ENCODE data around the gene ZBTB49. TPM values are rescaled to one million over a fixed set of nuclear protein-coding genes. Genes with fewer than 3 reads are reported as not detected.
A peak's percentile ranks its signal among the peaks of the same experiment; 100 is the strongest.

ZBTB49 gene
- total RNA-seq, 1 donor from 2014 or later: 4.8 TPM

- H3K27me3 Mint-ChIP-seq (ENCODE audit: unreplicated experiment): peaks cover 2% of the 10 kb centered on the region
- peaks cover 4% of the 10 kb centered on the region for H3K4me1 Mint-ChIP-seq (ENCODE audit: low read depth, unreplicated experiment)
- DNase-seq: no peak
- TF ChIP-seq, protein P1, sequence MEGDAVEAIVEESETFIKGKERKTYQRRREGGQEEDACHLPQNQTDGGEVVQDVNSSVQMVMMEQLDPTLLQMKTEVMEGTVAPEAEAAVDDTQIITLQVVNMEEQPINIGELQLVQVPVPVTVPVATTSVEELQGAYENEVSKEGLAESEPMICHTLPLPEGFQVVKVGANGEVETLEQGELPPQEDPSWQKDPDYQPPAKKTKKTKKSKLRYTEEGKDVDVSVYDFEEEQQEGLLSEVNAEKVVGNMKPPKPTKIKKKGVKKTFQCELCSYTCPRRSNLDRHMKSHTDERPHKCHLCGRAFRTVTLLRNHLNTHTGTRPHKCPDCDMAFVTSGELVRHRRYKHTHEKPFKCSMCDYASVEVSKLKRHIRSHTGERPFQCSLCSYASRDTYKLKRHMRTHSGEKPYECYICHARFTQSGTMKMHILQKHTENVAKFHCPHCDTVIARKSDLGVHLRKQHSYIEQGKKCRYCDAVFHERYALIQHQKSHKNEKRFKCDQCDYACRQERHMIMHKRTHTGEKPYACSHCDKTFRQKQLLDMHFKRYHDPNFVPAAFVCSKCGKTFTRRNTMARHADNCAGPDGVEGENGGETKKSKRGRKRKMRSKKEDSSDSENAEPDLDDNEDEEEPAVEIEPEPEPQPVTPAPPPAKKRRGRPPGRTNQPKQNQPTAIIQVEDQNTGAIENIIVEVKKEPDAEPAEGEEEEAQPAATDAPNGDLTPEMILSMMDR (IDR thresholded peaks at IDR 0.05; ENCODE audit: partially characterized antibody, unreplicated experiment): no peak
- no peaks in the 10 kb centered on the region for H3K36me3 Mint-ChIP-seq (ENCODE audit: unreplicated experiment)
- H3K4me3 Mint-ChIP-seq (ENCODE audit: unreplicated experiment): no peak overlapping the region
- no peak overlapping the region for H3K27ac Mint-ChIP-seq (ENCODE audit: unreplicated experiment)
- no peaks in the 10 kb centered on the region for H3K9me3 Mint-ChIP-seq (ENCODE audit: unreplicated experiment)
Observed at GRCh38 chr4:4306920-4307319, 16.9 kb downstream of the ZBTB49 start.

DNA sequence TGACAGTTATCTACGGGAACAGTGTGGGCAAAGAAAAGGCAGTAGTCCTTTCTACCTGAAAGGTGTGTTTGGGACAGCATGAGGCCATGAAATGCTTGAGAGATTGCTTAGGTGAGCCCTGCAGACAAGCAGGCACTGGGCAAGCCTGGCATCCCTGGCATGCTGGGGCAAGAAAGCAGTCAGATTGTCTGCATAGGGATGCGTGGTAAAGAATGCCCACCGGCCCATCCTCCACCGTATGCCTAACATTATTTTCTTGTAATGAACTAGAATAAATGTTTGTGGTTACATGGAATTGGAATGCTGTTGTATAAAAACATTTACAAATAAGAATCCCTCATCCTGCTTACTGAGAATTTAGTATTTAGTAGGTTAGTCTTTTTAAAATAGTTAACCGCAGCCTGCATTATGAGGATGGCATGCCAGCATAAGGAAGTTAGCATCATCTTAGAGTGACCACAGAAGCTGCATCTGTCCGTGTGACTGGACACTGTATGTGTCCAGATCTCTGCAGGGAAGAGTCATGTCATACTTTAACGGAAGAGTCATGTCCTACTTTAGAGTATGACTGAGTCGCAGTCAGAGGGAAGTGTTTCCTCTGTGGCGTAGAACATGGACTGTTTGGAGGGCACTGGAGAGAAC is 18.9 kb downstream of the ZBTB49 start:
- no peak overlapping the region for H3K4me3 Mint-ChIP-seq (ENCODE audit: unreplicated experiment)
- no peak for DNase-seq
- H3K27ac Mint-ChIP-seq (ENCODE audit: unreplicated experiment): no peak overlapping the region
- peaks cover 3% of the 10 kb centered on the region for H3K27me3 Mint-ChIP-seq (ENCODE audit: unreplicated experiment)
- H3K36me3 Mint-ChIP-seq (ENCODE audit: unreplicated experiment): no peaks in the 10 kb centered on the region
- H3K9me3 Mint-ChIP-seq (ENCODE audit: unreplicated experiment): no peaks in the 10 kb centered on the region
- peaks cover 1% of the 10 kb centered on the region for H3K4me1 Mint-ChIP-seq (ENCODE audit: low read depth, unreplicated experiment)
- TF ChIP-seq, protein P1 (IDR thresholded peaks at IDR 0.05; ENCODE audit: partially characterized antibody, unreplicated experiment): no peak

- peaks cover 13% of the 10 kb centered on the region for H3K4me1 Mint-ChIP-seq (ENCODE audit: low read depth, unreplicated experiment)
- DNase-seq: no peak
Observed at GRCh38 chr4:4311193-4311592, 21.1 kb downstream of the ZBTB49 start.

DNA sequence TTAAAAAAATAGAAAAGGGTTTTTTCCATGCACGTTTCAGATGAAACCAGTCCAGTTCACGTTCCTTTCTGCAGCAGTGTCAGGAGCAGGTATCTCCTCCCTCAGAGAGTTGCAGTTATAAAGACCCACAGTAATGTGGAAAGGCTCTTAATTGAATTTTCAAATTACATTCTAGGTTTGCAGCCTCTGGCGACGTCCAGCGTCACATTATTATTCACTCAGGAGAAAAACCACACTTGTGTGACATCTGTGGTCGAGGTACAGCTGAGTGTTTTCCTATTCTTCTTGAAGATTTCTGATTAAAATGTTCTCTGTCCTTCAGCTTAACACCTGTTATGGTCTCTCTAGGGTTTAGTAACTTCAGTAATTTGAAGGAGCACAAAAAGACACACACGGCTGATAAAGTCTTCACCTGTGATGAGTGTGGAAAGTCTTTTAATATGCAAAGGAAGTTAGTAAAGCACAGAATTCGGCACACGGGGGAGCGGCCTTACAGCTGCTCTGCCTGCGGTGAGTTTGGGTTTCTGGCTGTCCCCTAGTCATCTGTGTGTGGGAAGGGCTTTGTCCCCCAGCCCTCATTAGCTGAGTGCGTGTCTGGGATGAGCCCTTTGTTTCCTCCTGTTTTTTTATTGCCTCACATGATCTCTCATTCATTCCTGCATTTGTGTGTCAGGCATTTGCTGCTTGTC is 25.6 kb downstream of the ZBTB49 start:
- no peaks in the 10 kb centered on the region for H3K36me3 Mint-ChIP-seq (ENCODE audit: unreplicated experiment)
- H3K9me3 Mint-ChIP-seq (ENCODE audit: unreplicated experiment): peaks cover 2% of the 10 kb centered on the region
- peaks cover 13% of the 10 kb centered on the region for H3K4me1 Mint-ChIP-seq (ENCODE audit: low read depth, unreplicated experiment)
- peak overlapping the region; percentile 6 for H3K4me3 Mint-ChIP-seq (ENCODE audit: unreplicated experiment)
- no peak for DNase-seq
- peak overlapping the region; percentile 28 for H3K27ac Mint-ChIP-seq (ENCODE audit: unreplicated experiment)
- peaks cover 1% of the 10 kb centered on the region for H3K27me3 Mint-ChIP-seq (ENCODE audit: unreplicated experiment)
- TF ChIP-seq, protein P1 (IDR thresholded peaks at IDR 0.05; ENCODE audit: partially characterized antibody, unreplicated experiment): no peak

More at GRCh38 chr4:4311193-4311592, 21.1 kb downstream of the ZBTB49 start:
- H3K27me3 Mint-ChIP-seq (ENCODE audit: unreplicated experiment): peaks cover 3% of the 10 kb centered on the region
- TF ChIP-seq, protein P1 (IDR thresholded peaks at IDR 0.05; ENCODE audit: partially characterized antibody, unreplicated experiment): no peak
- H3K9me3 Mint-ChIP-seq (ENCODE audit: unreplicated experiment): peaks cover 2% of the 10 kb centered on the region
- H3K4me3 Mint-ChIP-seq (ENCODE audit: unreplicated experiment): no peak overlapping the region
- H3K36me3 Mint-ChIP-seq (ENCODE audit: unreplicated experiment): no peaks in the 10 kb centered on the region
- H3K27ac Mint-ChIP-seq (ENCODE audit: unreplicated experiment): no peak overlapping the region

DNA sequence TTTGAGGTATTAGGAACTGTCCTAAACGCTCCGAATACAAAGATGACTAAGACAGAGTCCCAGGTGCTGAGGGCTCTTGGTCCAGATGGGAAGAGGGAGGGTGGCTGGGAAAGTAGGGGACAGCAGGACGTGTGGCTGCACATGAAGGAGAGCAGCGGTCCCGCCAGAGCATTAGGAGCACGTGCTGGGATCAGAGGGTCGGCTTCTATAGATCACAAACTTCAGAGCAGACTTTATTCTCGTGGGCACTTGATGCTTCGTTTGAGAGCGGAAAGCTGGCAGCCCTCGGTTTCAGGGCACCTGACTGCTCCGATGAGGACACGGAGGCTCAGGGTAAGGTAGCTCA is 26.1 kb downstream of the ZBTB49 start:
- Mint-ChIP-seq H3K27ac (ENCODE audit: unreplicated experiment) (no peak overlapping the region), H3K27me3 (ENCODE audit: unreplicated experiment) (peaks cover 1% of the 10 kb centered on the region), H3K4me3 (ENCODE audit: unreplicated experiment) (peak overlapping the region; percentile 6), H3K36me3 (ENCODE audit: unreplicated experiment) (no peaks in the 10 kb centered on the region), H3K9me3 (ENCODE audit: unreplicated experiment) (peaks cover 2% of the 10 kb centered on the region), H3K4me1 (ENCODE audit: low read depth, unreplicated experiment) (peaks cover 13% of the 10 kb centered on the region)
- TF ChIP-seq, protein P1 (IDR thresholded peaks at IDR 0.05; ENCODE audit: partially characterized antibody, unreplicated experiment): no peak
- DNase-seq: no peak

Measured in glutamatergic neuron (in vitro differentiated cells).